Activated B cell treated with CpG ODN at 0.5 μM for 24 hours (primary cell): ENCODE results near the gene TPRX1. TPM values are rescaled to one million over a fixed set of nuclear protein-coding genes. Genes with fewer than 3 reads are reported as not detected.

Experiments used
- ATAC-seq: fragments of 200-7000 bp; cut with Tn5 transposase; one replicate; pipeline ENCODE4 v1.10.0; 2021; ENCODE audit warnings: low read depth, mild to moderate bottlenecking, moderate library complexity
- CTCF ChIA-PET: fragments of 350-600 bp; sonication (Branson Sonifier 250); formaldehyde crosslinking; loops from one replicate; lab custom pipeline; 2021; ENCODE audit warnings: antibody characterized with exemption; lab: Charles Lee
- POLR2A ChIA-PET: fragments of 350-600 bp; sonication (Branson Sonifier 250); formaldehyde crosslinking; loops from one replicate; lab custom pipeline; 2021; ENCODE audit warnings: antibody characterized with exemption; lab: Charles Lee
- DNase-seq: peaks from one replicate; pipeline ENCODE4 v3.0.0; 2022
- H3K27ac Mint-ChIP-seq: one replicate; pipeline ENCODE4 v1.8.0; 2020; ENCODE audit warnings: mixed read lengths
- H3K27me3 Mint-ChIP-seq: one replicate; pipeline ENCODE4 v1.8.0; 2021; ENCODE audit warnings: mixed read lengths
- H3K36me3 Mint-ChIP-seq: one replicate; pipeline ENCODE4 v1.8.0; 2021; ENCODE audit warnings: low read depth, mixed read lengths
- H3K4me1 Mint-ChIP-seq: one replicate; pipeline ENCODE4 v1.8.0; 2021; ENCODE audit warnings: mixed read lengths
- H3K4me3 Mint-ChIP-seq: one replicate; pipeline ENCODE4 v1.8.0; 2020; ENCODE audit warnings: mild to moderate bottlenecking, mixed read lengths
- H3K9me3 Mint-ChIP-seq: one replicate; pipeline ENCODE4 v1.8.0; 2020; ENCODE audit warnings: mixed read lengths
- CTCF ChIP-seq: fragments of 200-600 bp; IDR thresholded peaks from one replicate; pipeline ENCODE4 v1.8.0; 2022; ENCODE audit warnings: antibody characterized with exemption, mild to moderate bottlenecking
- intact Hi-C: fragments of 100-400 bp; cut with micrococcal nuclease; formaldehyde crosslinking; loops from one replicate; pipeline ENCODE4 v1.15.1; 2024
- total RNA-seq: library from RNA; stranded (reverse); gene quantifications from 2 replicates; pipeline ENCODE4 v1.2.3, GENCODE V29; 2022

TPRX1 gene
- total RNA-seq, 1 donor from 2014 or later, result not detected

- DNase-seq, result no peak
- Mint-ChIP-seq H3K4me3 (no peak overlapping the region), H3K36me3 (peaks cover 68% of the 10 kb centered on the region), H3K27me3 (no peaks in the 10 kb centered on the region), H3K4me1 (no peaks in the 10 kb centered on the region), H3K27ac (no peak overlapping the region), H3K9me3 (peaks cover 3% of the 10 kb centered on the region)
- ChIA-PET CTCF (no interaction called here), POLR2A (interaction anchor here (3.2 kb wide), 1 partner anchor 11 kb away, joined by 12 read pairs; the partner anchor contains the start of gene NOP53)
- no peak for ATAC-seq
- intact Hi-C loops, result no loop called here
- no peak for TF ChIP-seq CTCF
These were observed 47.8 kb downstream of the TPRX1 start for GRCh38 chr19:47756627-47756929.

GRCh38 chr19:47755762-47756626 is 48.4 kb downstream of the TPRX1 start:
- Mint-ChIP-seq H3K27ac (no peak overlapping the region), H3K9me3 (peaks cover 3% of the 10 kb centered on the region), H3K4me1 (no peaks in the 10 kb centered on the region), H3K36me3 (peaks cover 74% of the 10 kb centered on the region), H3K27me3 (no peaks in the 10 kb centered on the region), H3K4me3 (no peak overlapping the region)
- intact Hi-C loops, result no loop called here
- ChIA-PET POLR2A (interaction anchor here (3.2 kb wide), 1 partner anchor 10 kb away, joined by 12 read pairs; the partner anchor contains the start of gene NOP53), CTCF (no interaction called here)
- no peak for TF ChIP-seq CTCF
- no peak for ATAC-seq
- no peak for DNase-seq

- H3K27ac Mint-ChIP-seq, result no peak overlapping the region
- H3K4me1 Mint-ChIP-seq, result no peaks in the 10 kb centered on the region
- no peak overlapping the region for H3K4me3 Mint-ChIP-seq
- peaks cover 81% of the 10 kb centered on the region for H3K36me3 Mint-ChIP-seq
- intact Hi-C loops, result no loop called here
- ATAC-seq, result no peak
- no peaks in the 10 kb centered on the region for H3K27me3 Mint-ChIP-seq
- TF ChIP-seq CTCF, result no peak
- peaks cover 3% of the 10 kb centered on the region for H3K9me3 Mint-ChIP-seq
- ChIA-PET POLR2A (interaction anchor here (0.6 to 3.2 kb wide), 2 partner anchors 10 to 27 kb away, joined by 5 to 12 read pairs; partner anchors contain the start of gene NOP53), CTCF (no interaction called here)
- no peak for DNase-seq
These were observed 49.1 kb downstream of the TPRX1 start for GRCh38 chr19:47755065-47755761.

- intact Hi-C loops, result no loop called here
- ChIA-PET POLR2A (interaction anchor here (0.6 to 3.2 kb wide), 3 partner anchors 9 to 497 kb away, joined by 3 to 12 read pairs (median 5); partner anchors contain the start of gene NOP53), CTCF (no interaction called here)
- no peak for DNase-seq
- Mint-ChIP-seq H3K4me3 (no peak overlapping the region), H3K27me3 (no peaks in the 10 kb centered on the region), H3K36me3 (peaks cover 88% of the 10 kb centered on the region), H3K27ac (no peak overlapping the region), H3K9me3 (peaks cover 3% of the 10 kb centered on the region), H3K4me1 (peaks cover under 1% of the 10 kb centered on the region)
- TF ChIP-seq CTCF, result no peak
- ATAC-seq, result no peak
These were observed 49.9 kb downstream of the TPRX1 start for GRCh38 chr19:47754206-47755064.
